HG03139 (cell line): ENCODE measurements around the gene ANO9.
A peak's percentile ranks its signal among the peaks of the same experiment; 100 is the strongest.
"Not testable (repeated sequence)": the region's sequence is repeated elsewhere in the genome, so short reads cannot be mapped to it uniquely, and the experiment has no call there.

Experiments used
- ATAC-seq: cut with Tn5 transposase; IDR thresholded peaks from one replicate; pipeline ENCODE4 v1.9.1; 2021; ENCODE audit not compliant: unreplicated experiment

Gene ANO9

GRCh38 chr11:417652-418342 lies 24.0 kb downstream of the ANO9 start:
- ATAC-seq: no peak

GRCh38 chr11:416757-417621 lies 24.8 kb downstream of the ANO9 start:
- no peak for ATAC-seq

DNA sequence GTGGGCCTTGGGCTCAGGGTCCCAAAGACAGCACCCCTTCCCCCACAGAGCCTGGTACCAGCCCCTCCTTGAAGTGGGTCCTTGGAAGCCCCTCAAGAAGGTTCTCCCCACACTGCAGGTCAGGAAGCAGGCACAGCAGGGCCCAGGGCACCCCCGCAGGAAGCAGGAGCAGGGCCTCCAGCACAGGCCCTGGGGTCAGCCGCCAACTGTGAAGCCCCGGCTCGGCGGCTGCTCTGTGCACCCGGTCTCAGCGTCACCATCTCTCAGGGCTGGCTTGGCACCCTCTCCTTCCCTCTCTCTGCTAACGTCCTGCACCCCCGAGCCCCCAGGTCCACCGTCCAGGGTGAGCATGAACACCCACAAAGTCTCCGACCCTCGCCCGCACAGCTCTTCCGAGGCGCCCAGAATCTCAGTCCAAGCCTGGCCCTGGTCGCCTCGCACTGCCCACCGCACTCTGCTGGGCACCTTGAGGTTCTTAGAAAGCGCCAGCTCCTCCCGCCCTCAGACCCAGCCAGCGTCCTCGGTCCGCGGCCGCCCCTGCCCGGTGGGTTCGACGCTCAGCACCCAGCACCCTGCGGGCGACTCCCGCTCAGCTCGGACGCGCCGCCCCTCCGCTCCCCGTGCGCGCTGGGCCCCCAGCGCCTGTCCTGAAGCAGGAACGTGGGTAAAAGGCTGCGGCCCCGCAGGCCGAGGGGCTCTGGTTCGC lies 25.6 kb downstream of the ANO9 start:
- ATAC-seq: no peak

GRCh38 chr11:415640-416041 lies 26.2 kb downstream of the ANO9 start:
- ATAC-seq: no peak

- ATAC-seq: no peak
These were observed 27.4 kb downstream of the ANO9 start for GRCh38 chr11:414318-414857.

- no peak for ATAC-seq
These were observed 28.4 kb downstream of the ANO9 start for GRCh38 chr11:413120-414081.

DNA sequence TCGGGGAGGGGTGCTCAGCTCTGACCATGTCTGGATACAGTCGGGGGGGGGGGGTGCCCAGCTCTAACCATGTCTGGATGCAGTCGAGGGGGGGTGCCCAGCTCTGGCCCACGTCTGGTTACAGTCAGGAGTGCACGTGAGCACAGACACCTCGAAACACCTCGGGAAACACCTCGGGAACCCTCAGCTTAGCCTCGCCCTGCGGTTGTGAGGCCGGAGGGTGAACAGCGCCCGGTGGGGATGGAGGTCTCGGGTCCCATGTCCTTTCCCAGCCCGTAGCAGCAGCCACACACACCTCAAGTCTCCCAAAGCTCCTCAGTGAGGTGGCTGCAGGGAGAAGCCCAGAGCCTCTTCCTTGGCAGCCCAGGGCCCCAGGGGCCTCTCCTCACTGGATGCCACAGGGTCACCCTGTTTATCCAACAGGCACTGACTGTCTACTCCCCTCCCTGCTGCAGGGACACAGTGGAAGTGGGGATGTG lies 29.1 kb downstream of the ANO9 start:
- no peak for ATAC-seq

- not testable (repeated sequence) for ATAC-seq
These were observed 30.3 kb downstream of the ANO9 start for GRCh38 chr11:411520-411919.

DNA sequence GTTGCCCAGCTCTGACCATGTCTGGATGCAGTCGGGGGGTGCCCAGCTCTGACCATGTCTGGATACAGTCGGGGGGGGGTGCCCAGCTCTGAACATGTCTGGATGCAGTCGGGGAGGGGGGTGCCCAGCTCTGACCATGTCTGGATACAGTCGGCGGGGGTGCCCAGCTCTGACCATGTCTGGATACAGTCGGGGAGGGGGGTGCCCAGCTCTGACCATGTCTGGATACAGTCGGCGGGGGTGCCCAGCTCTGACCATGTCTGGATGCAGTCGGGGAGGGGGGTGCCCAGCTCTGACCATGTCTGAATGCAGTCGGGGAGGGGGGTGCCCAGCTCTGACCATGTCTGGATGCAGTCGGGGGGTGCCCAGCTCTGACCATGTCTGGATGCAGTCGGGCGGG lies 31.1 kb downstream of the ANO9 start:
- not testable (repeated sequence) for ATAC-seq

- no peak for ATAC-seq
These were observed 32.0 kb downstream of the ANO9 start for GRCh38 chr11:409600-410483.

DNA sequence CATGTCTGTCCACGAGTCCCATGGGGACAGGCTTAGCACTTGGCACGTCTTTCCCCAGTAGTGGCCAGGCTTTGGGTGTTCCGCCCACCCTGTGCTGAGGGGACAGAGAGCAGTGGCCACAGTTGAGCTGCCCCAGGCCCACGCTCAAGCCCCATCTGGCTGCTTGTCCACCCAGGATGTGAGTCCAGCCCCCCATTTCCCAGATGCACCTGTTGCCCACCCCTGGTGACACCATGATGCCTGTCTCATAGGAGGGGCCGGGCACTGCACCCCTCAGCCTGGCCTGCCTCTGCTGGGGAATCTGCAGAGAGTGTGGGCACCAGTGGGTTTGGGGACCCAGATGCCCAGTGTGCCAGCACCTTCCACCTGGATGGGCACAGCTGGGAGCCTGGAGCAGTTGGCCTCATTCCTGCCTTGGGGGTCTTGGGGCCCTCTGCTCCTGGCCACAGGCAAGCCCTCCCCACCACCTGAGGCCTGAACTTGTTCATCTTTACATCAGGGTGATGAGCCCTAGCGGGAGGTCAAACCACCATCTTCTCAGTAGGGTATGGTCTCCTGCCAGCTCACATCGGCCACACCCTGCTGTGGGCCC lies 32.7 kb downstream of the ANO9 start:
- ATAC-seq: no peak

DNA sequence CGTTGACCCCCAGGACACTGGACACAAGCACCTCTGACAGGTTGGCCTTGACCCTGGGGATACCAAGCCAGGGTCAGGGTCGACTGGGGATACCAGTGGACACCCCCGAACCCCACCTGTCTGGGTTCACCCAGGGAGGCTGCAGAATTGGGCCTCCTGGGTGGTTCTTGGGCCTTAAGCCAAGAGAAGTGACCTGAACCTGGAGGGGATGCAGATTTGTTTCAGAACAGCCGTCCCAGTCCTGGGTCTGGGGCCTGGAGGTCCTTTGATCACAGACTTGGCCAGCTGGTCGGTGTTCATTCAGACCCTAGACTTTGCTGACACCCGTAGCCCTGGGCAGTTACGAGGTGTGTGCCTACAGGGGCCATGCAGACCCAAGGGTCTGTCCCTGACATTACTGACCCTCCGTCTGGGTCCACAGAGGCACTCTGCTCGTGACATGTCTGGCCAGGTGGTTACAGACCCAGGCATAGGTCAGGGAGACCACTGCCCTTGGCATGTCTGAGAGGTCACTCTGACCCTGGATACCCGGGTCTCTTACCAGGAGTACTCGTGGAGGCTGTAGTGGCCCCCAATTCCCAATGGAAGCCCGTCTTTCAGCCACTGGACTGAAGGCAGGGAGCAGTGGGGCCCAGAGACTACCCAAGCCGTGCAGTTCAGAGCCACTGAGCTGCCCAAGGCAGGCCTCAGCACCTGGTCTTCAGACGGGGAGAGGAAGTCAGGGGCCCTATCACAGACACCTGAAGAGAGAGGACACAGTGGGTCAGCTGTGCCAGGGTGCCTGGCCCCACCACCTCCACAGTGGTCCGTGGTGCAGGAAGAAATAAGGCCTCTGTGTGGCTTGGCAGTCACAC lies 33.4 kb downstream of the ANO9 start:
- no peak for ATAC-seq

DNA sequence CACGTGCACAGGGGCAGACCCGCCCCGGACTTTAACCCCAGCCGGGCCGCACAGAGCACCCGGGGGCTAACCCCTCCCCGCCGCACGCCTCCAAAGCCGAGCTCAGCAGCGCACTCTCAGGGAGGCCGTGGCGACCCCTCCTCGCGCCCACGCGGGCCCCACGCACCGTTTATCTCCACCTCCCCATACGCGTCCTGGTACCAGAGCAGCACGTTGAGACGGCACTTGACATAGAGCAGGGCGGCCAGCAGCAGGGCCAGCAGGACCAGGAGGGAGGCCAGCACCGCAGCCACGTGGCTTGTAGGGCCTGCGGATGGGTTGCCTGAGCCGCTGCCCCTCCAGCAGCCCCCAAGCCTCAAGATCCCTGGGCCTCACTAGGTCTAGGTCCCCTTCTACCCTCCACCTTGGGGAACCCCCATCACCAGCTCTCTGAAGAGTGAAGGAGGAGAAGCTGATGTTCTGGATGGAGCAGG lies 34.1 kb downstream of the ANO9 start:
- no peak for ATAC-seq

- peak; percentile 66 for ATAC-seq
These were observed 34.8 kb downstream of the ANO9 start for GRCh38 chr11:406796-407650.

GRCh38 chr11:405954-406795 lies 35.6 kb downstream of the ANO9 start:
- no peak for ATAC-seq
